GM23248 (cell line): ENCODE results near the gene MCL1.

ENCODE experiments used
- EZH2 ChIP-seq: fragments of 200-600 bp; sonication (generic); IDR thresholded peaks from 2 replicates; pipeline ENCODE4 v1.6.1; 2018; ENCODE audit warnings: antibody characterized with exemption, mild to moderate bottlenecking; ENCODE audit not compliant: insufficient read depth, poor library complexity, severe bottlenecking
- EZH2phosphoT487 ChIP-seq: fragments of 200-600 bp; sonication (generic); IDR thresholded peaks from 2 replicates; pipeline ENCODE4 v1.6.1; 2018; ENCODE audit warnings: antibody characterized with exemption, moderate library complexity, mild to moderate bottlenecking, low read depth; ENCODE audit not compliant: insufficient read depth

DNA sequence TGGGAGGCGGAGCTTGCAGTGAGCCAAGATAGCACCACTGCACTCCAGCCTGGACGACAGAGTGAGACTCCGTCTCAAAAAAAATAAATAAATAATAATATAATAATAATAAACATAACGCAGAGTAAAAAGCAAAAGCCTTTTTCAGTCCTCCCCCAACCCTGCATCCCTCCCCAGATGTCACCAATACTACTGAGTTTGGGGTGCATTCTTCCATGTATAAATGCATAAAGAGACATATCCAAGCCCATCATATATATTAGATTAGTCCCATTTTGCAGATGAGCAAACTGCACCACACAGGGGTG lies 31.1 kb downstream of the MCL1 start:
- TF ChIP-seq EZH2 (no peak), EZH2phosphoT487 (no peak)
